Breast epithelium (tissue), 3 donors: ENCODE results near the gene ALOX12B.
"Not testable (repeated sequence)": the region's sequence is repeated elsewhere in the genome, so short reads cannot be mapped to it uniquely, and the experiment has no call there.

Source experiments
- POLR2A ChIP-seq: fragments of 450-650 bp; IDR thresholded peaks from one replicate; pipeline ENCODE4 v1.6.1; 2016; ENCODE audit warnings: antibody characterized with exemption, mild to moderate bottlenecking, moderate library complexity
- TF ChIP-seq, protein P1 (sequence below), 3 donors: fragments of 450-650 bp; IDR thresholded peaks; one replicate each; pipeline ENCODE4 v1.5.1; 2016 to 2017; ENCODE audit warnings: antibody characterized with exemption in 3 of 3, mild to moderate bottlenecking in 3 of 3, moderate library complexity in 3 of 3

DNA sequence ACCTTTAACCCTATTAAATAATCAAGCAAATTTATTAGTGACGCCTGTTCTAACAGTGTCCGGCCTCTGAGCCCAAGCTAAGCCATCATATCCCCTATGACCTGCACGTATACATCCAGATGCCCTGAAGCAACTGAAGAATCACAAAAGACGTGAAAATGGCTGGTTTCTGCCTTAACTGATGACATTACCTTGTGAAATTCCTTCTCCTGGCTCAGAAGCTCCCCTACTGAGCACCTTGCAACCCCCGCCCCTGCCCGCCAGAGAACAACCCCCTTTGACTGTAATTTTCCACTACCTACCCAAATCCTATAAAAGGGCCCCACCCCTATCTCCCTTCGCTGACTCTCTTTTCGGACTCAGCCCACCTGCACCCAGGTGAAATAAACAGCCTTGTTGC, 25.7 kb downstream of the ALOX12B start:
- TF ChIP-seq, protein P1, sequence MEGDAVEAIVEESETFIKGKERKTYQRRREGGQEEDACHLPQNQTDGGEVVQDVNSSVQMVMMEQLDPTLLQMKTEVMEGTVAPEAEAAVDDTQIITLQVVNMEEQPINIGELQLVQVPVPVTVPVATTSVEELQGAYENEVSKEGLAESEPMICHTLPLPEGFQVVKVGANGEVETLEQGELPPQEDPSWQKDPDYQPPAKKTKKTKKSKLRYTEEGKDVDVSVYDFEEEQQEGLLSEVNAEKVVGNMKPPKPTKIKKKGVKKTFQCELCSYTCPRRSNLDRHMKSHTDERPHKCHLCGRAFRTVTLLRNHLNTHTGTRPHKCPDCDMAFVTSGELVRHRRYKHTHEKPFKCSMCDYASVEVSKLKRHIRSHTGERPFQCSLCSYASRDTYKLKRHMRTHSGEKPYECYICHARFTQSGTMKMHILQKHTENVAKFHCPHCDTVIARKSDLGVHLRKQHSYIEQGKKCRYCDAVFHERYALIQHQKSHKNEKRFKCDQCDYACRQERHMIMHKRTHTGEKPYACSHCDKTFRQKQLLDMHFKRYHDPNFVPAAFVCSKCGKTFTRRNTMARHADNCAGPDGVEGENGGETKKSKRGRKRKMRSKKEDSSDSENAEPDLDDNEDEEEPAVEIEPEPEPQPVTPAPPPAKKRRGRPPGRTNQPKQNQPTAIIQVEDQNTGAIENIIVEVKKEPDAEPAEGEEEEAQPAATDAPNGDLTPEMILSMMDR (IDR thresholded peaks at IDR 0.05), result not testable (repeated sequence)
- TF ChIP-seq POLR2A, result not testable (repeated sequence)
